Neutrophil (primary cell): ENCODE data around the gene SUPT4H1.

Experiments
- H3K27ac ChIP-seq: fragments of 200-600 bp; sonication (generic); 2 replicates; pipeline ENCODE4 v1.5.1; 2016; ENCODE audit warnings: mild to moderate bottlenecking, moderate library complexity
- H3K27me3 ChIP-seq: fragments of 200-600 bp; sonication (generic); 2 replicates; pipeline ENCODE4 v1.6.0; 2016; ENCODE audit warnings: mild to moderate bottlenecking
- H3K36me3 ChIP-seq: fragments of 200-600 bp; sonication (generic); 2 replicates; pipeline ENCODE4 v1.5.1; 2017
- H3K4me1 ChIP-seq, 2 experiments: fragments of 200-600 bp in 1 of 2; sonication (generic) in 1 of 2; 1 replicate in 1 of 2; 2 replicates in 1 of 2; pipeline versions ENCODE4 v1.5.1 to v1.6.1; 2013 to 2016; ENCODE audit warnings: low read depth in 1 of 2, low read length in 1 of 2, mild to moderate bottlenecking in 1 of 2, moderate library complexity in 1 of 2; ENCODE audit not compliant: control insufficient read depth in 1 of 2, insufficient read depth in 1 of 2
- H3K4me3 ChIP-seq, 2 experiments: fragments of 200-600 bp in 1 of 2; sonication (generic) in 1 of 2; 1 replicate in 1 of 2; 2 replicates in 1 of 2; pipeline ENCODE4 v1.5.1; 2013 to 2016; ENCODE audit warnings: low read depth in 1 of 2, low read length in 1 of 2, mild to moderate bottlenecking in 1 of 2, moderate library complexity in 1 of 2
- H3K9me3 ChIP-seq: fragments of 200-600 bp; sonication (generic); 2 replicates; pipeline ENCODE4 v1.5.1; 2016
- CTCF ChIP-seq: fragments of 200-600 bp; sonication (generic); IDR thresholded peaks from 2 replicates; pipeline ENCODE4 v1.5.1; 2016; ENCODE audit warnings: antibody characterized with exemption

The SUPT4H1 gene

GRCh38 chr17:58396173-58396572 is 44.2 kb upstream of the SUPT4H1 start:
- no peaks in the 10 kb centered on the region for H3K36me3 ChIP-seq
- no peak overlapping the region for H3K27ac ChIP-seq
- no peak overlapping the region for H3K4me3 ChIP-seq
- H3K27me3 ChIP-seq = no peaks in the 10 kb centered on the region
- no peaks in the 10 kb centered on the region for H3K4me1 ChIP-seq
- no peaks in the 10 kb centered on the region for H3K9me3 ChIP-seq
- no peak for TF ChIP-seq CTCF

- no peak for TF ChIP-seq CTCF
Observed at GRCh38 chr17:58394534-58395223, 42.7 kb upstream of the SUPT4H1 start.

GRCh38 chr17:58391302-58391984 is 39.4 kb upstream of the SUPT4H1 start:
- TF ChIP-seq CTCF = no peak
- H3K27ac ChIP-seq = no peak overlapping the region

More at GRCh38 chr17:58394534-58395223, 42.7 kb upstream of the SUPT4H1 start:
- Histone ChIP-seq H3K36me3 (no peaks in the 10 kb centered on the region), H3K4me3 (no peak overlapping the region), H3K4me1 (no peaks in the 10 kb centered on the region), H3K27me3 (no peaks in the 10 kb centered on the region), H3K27ac (no peak overlapping the region), H3K9me3 (no peaks in the 10 kb centered on the region)

GRCh38 chr17:58390884-58391283 is 38.9 kb upstream of the SUPT4H1 start:
- H3K9me3 ChIP-seq = no peaks in the 10 kb centered on the region
- H3K27me3 ChIP-seq = no peaks in the 10 kb centered on the region
- H3K4me1 ChIP-seq = peaks cover 0 to 6% of the 10 kb centered on the region in 2 experiments
- no peak overlapping the region for H3K27ac ChIP-seq
- no peak overlapping the region for H3K4me3 ChIP-seq
- TF ChIP-seq CTCF = no peak
- H3K36me3 ChIP-seq = no peaks in the 10 kb centered on the region

More at GRCh38 chr17:58391302-58391984, 39.4 kb upstream of the SUPT4H1 start:
- H3K4me3 ChIP-seq = no peak overlapping the region
- H3K4me1 ChIP-seq = peaks cover 0 to 6% of the 10 kb centered on the region in 2 experiments
- H3K36me3 ChIP-seq = no peaks in the 10 kb centered on the region
- no peaks in the 10 kb centered on the region for H3K9me3 ChIP-seq
- no peaks in the 10 kb centered on the region for H3K27me3 ChIP-seq

- TF ChIP-seq CTCF = no peak
- H3K4me1 ChIP-seq = peaks cover 0 to 6% of the 10 kb centered on the region in 2 experiments
Observed at GRCh38 chr17:58388302-58389190, 36.5 kb upstream of the SUPT4H1 start.

More at GRCh38 chr17:58388302-58389190, 36.5 kb upstream of the SUPT4H1 start:
- no peaks in the 10 kb centered on the region for H3K9me3 ChIP-seq
- no peak overlapping the region for H3K27ac ChIP-seq
- no peaks in the 10 kb centered on the region for H3K36me3 ChIP-seq
- H3K27me3 ChIP-seq = no peaks in the 10 kb centered on the region
- H3K4me3 ChIP-seq = no peak overlapping the region
